ENCODE data around the gene ATG3.

GRCh38 chr3:112605285-112605684, 43.5 kb upstream of the ATG3 start:
- TF ChIP-seq CTCF (IDR thresholded peaks at IDR 0.05) (no peak), POLR2A (IDR thresholded peaks at IDR 0.05) (no peak)
